ENCODE measurements around the gene RNF113B.

Gene RNF113B

DNA sequence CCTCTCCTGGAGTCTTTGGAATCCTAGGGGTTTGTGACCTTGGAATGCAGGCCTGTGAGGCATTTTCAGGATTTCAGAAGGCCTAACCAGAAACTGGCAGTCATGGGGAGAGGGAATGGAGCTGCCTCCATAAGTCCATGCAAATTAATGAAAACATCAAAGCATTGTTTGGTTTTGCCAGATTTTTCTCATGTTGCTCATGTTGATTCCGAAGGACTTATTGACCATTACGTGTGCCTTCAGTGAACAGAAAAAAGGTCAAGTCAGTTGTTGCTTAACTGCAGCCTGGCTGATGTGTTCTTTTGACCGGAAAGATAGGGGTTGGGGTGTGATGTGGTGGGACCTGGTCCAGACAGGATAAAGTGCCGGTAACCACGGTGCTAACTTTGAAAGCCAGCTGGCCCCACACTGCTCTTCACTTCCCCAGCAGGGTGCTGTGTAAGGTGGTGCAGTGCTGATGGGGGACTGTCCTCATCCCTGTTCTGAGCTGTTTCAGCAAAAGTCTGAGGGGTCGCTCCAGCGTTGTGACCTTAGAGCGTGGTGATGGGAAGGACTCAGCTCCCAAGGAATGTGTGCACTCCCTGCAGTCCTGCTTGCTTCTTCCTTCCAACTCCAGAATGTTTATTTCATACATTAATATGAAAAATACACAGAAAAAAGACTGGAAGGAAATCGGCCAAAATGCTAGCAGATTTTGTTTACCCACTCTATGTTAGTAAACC is 3.5 kb downstream of the RNF113B start:
- DNase-seq (ENCODE audit: low spot score) = no peak

DNA sequence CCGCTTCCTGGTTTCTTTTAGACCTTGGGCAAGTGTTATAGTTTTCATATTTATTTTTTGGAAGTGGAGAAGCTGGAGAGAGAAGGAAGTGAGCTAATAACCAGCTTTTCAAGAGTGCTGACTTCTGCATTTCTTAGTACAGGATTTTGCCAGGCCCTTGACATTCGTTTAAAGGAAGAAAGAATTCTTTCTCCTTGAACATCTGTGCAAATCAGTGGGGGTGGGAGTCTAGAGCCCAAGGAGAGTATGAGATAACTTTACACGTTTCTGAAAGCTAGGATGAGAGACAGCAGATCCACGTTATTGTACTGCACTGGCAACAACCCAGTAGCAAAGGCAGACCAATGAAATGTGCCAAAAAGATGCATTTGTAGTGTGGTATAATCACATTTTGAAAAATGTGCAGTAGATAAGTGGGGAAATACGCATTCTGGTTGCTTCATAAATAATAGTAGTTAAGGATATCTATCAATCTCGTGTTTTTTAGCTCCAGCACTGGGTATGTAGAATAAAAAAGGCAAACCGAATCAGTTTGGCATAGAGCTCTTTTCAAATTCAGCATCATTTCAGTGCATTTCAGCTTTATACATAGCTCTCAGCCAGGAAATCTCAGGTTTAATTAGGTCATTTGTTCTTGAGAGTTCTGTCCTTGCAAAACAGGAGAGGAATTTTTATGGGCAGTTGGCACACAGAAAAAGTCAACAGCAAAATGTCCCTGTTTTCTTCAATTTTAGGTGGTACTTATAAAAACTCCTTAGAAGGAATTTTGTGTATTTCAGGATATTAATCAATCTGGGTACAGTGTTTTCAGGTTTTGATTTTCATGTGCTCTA is 4.3 kb downstream of the RNF113B start:
- no peak for DNase-seq (ENCODE audit: low spot score)

DNA sequence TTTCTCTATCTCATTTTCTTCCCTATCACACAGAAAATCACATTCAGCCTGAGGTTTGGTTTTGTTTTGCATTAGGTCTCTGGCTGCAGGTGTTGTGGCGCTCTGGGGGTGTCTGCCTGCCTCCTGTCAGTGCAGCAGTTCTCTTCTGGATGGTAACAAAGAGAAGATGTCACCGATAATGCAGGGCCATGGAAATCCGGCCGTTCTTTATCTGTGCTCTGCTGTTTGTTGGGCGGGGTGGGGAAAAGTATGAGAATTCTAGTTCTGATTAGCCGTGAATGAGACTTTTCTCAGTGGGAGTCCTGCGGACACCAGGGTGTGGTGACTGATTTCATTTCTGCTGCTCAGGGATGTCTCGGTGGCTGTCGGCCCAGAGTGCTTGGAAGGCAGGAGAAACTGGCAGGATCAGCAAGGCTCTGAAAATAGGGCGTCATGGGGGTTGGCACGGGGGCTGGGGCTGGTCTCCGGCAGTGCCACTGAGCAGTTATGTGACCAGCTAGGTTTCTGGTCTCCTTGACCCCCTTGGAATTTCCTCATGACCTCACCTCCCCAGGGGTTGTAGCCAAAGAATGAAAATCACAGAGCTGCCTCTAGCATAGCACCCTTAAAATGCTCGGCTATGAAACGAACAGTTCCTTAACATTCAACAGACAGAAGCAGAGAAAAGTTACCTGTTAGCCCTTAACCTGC is 5.0 kb downstream of the RNF113B start:
- DNase-seq (ENCODE audit: low spot score) = no peak

DNA sequence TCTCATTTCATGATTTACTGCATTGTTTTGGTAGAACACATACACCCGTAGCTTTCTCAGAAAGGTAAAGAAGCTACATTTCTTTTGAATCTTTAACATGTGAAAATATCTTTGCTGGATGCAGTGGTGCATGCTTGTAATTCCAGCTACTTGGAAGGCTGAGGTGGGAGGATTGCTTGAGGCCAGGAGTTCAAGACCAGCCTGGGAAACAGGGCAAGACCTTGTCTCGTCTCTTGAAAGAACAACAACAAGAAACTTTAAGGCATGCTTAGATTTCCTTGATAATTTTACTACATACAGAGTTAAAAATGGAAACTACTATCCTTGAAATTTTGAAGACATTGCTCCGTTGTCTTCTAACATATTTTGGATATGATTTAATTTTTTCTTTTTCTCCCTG is 7.7 kb downstream of the RNF113B start:
- no peak for DNase-seq (ENCODE audit: low spot score)

DNA sequence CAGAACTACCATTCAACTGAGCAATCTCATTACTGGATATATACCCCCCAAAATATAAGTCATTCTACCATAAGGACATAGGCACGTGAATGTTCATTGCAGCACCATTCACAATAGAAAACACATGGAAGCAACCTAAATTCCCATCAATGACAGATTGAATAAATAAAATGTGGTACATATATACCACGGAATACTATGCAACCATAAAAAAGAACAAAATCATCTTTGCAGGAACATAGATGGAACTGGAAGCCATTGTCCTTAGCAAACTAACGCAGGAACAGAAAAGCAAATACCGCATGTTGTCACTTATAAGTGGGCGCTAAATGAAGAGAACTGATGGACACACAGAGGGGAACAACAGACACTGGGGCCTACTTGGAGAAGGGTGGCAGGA is 14.1 kb downstream of the RNF113B start:
- no peak for DNase-seq (ENCODE audit: low spot score)

DNA sequence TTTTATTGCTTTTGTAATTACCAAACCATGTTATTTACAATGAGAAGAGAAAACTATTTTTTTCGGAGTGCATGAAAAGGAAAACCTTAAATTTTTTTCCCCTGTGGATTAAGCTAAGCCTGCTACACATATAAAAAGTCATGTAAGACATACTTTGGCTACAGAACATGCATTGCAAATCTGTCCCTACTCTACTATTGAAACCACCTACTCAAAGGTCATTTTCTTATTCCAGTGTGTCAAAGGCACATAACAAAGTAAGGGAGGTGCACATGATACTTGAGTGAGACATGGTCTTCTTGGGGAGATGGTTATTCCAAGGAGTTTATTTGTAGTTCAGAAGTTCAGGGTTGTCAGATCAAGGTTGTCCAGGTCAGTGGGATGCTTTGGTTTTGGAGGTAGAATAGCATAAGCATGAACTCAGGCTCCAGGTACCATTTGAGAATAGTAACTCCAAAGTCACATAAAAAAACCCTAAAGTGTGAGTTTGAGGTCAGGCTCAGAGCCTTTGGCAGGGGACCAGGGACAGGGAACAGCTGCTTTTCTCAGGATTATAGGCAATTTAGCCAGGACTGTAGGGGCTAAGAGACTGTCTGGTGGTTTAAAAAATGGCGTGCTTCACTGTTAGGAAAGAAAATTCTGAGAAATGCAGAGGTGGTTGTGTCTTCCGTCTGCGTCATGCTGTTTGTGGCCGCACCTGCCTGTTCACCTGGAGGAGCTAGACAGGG is 18.7 kb downstream of the RNF113B start:
- no peak for DNase-seq (ENCODE audit: low spot score)

DNA sequence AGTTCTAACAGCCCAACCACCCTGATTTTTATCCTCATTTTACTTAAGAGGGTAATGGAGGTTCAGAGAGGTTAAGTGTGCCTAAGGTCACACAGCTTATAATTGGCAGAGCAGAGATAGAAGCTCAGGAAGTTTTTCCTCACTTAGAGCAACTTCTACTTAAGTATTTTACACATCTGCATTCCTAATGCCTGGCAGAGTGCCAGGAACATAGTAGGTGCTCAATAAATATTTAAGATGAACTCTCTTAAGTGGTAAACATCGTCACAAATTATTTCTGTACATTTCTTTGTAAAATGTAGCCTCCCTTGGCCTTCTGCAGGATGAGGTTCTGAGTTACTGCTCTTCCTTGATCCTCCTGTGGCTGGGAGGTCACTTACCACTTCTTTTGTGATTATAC is 19.5 kb downstream of the RNF113B start:
- DNase-seq (ENCODE audit: low spot score) = no peak

DNA sequence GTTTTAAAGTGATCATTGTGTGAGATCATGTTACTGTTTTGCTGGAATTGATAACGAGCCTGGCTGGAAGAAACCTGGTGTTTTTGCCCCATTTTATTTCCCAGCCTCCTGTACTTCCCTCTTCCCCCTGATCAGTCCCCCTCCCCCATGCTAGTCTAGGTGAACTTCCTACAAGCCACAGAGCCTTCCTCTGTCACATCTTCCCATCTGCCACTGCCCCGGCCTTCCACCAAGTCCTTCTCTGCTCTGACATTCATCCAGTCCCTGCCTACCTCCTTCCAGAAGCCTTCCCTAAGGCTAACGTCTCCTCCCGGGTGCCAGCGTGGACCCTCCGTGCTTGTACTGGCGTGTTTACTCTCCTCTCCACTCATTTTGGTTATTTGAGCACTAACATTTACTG is 19.9 kb downstream of the RNF113B start:
- no peak for DNase-seq (ENCODE audit: low spot score)

DNA sequence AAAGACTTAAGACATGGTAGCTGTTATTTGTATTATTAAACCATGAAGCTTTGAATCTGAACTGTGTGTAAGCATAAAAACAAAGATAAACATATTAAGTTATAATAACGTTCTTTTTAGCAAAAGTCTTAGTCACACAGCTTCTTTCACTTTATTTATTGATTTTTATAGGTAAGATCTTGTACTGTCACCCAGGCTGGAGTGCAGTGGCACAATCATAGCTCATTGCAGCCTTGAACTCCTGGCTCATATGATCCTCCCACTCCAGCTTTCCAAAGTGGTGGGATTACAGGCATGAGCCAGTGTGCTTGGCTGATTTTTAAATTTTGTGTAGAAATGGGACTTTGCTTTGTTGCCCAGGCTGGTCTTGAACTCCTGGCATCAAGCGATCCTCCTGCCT is 20.8 kb downstream of the RNF113B start:
- DNase-seq (ENCODE audit: low spot score) = no peak

DNA sequence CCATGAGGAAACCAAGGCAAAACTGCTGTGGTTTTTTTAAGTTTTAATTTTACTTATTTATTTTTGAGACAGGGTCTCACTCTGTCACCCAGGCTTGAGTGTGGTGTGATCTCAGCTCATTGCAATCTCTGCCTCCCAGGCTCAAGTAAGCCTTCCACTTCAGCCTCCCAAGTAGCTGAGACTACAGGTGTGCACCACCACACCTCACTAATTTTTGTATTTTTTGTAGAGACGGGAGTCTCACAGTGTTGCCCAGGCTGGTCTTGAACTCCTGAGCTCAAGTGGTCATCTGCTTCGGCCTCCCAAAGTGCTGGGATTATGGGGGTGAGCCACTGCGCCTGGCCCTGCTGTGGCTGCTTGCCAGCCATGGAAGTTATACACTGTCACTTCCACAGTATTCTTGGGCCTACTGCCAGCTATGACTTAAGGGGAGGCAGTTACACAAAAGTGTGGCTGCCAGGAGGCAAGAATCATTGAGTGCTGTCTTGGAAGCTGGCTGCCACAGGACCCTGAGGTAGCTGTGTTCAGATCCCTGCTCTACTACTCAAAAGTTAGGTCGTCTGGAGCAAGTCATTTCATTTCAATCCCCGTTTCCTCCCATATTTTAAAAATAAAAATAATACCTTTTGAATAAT is 21.5 kb downstream of the RNF113B start:
- DNase-seq (ENCODE audit: low spot score) = no peak

DNA sequence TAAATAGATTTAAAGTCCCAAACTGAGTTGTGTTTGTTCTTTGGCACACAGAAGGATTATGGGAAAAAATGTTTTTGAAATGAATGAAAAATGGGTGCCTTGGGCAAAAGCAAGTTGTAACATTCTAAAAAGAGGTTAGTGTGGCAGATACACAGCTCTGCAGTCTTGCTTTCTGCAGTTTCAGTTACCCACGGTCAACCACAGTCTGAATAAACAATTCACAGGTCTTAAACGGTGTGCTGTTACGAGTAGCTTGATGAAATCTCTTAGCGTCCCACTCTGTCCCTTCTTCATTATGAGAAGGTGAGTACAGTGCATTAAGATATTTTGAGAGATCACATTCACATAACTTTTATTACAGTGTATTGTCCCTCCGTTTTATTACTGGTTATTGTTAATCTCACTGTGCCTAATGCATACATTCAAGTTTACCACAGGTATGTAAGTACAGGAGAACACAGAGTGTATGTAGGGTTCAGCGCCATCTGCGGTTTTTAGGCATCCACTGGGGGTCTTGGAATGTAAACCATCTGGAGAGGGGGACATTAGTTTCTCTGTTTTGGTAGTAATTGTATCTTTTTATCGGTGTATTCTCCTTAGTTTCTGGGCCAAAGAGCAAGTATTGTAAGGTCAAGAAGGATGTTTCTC is 26.1 kb downstream of the RNF113B start:
- no peak for DNase-seq (ENCODE audit: low spot score)

DNA sequence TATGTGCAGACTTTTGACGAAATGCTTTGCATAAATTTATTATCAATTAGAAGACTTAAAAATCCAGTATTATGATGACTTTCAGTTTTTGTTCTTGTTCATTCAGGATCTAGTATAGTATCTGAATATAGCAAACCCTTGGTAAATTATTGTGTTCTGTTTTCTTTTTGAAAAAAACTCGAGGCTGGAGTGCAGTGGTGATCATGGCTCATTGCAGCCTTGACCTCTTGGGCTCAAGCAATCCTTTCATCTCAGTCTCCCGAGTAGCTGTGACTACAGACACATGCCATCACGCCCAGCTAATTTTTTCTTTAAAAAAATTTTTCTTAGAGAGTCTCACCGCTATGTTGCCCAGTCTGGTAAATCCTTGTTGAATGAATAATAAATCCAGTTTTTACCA is 29.5 kb downstream of the RNF113B start:
- no peak for DNase-seq (ENCODE audit: low spot score)

DNA sequence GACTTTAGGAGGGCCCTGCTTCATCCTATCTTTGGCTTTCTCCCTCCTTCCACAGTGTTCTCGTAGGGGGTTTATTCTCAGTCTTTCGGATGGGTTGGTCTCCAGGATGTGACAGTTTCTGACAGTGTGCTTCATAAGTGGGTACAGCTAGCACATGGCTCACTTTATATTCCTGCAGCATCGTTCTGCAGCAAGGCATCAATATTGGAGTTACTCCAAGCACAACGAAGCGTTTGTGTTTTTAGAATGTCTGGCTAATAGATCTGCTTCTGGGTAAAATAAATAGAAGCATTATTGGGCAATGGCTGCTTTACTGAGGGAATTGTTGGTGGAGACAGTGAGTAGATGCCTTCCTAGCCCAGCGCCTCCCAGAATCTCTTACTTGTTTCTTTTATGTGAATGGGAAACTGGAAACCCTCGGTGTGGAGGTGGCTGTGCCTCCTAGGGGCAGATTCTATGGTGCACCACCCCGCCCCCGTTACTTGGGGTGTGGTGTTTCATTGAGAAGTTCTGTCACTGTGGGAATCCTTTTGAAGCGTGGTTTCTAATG is 32.2 kb downstream of the RNF113B start:
- peak; percentile 70 for DNase-seq (ENCODE audit: low spot score)

DNA sequence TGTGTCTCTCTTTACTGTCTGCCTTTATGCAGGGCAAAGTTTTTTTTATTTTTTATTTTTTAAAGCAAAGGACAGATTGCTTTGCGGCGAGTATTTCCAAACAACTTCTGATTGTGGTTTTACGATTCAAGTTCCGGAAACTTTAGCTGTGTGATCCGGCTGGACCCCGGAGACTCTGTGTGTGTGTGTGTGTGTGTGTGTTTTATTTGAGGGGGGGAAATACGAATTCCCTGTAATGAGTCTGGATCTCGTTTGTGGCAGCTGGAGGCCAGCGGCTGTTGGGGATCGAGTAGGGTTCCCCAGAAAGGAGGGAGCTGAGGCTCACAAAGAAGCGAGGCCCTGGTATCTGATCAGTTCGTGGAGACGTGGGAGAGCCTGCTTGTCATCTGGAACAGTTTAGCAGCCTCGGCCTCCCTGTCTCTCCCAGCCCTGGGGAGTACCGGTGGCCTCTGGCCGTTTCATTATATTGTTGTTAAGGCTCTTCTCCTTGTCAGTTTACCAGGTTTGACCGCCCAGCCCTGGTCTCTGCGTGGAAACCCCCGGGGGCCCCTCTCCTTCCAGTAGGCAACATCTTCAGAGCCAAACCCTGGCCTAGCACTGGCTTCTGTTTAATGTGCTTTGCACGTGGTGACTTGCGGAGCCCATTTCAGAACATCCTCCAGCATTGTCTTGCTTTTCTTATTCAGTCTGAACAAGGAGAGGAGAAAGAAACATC is 32.9 kb downstream of the RNF113B start:
- no peak for DNase-seq (ENCODE audit: low spot score)

DNA sequence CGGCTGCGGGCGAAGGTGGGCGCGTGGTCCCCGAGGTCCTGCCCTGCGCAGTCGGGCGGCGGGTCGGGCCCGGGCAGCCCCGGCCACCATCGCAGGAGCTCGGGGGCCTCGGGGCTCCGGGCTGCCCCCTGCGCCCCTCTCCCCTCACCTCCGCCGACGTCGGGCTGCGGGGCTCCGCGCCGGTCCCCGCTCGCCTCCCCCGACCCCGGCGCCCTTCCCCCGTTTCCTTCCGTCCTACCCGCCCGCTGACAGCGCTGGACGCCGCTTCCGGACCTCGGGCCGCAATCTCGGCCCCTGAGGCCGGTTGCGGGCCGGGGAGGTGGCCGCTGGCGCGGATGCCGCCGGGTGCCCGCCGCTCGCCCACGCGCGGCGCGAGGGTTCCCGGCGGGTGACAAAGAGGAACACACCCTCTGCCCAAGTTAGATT is 33.5 kb downstream of the RNF113B start:
- no peak for DNase-seq (ENCODE audit: low spot score)

DNA sequence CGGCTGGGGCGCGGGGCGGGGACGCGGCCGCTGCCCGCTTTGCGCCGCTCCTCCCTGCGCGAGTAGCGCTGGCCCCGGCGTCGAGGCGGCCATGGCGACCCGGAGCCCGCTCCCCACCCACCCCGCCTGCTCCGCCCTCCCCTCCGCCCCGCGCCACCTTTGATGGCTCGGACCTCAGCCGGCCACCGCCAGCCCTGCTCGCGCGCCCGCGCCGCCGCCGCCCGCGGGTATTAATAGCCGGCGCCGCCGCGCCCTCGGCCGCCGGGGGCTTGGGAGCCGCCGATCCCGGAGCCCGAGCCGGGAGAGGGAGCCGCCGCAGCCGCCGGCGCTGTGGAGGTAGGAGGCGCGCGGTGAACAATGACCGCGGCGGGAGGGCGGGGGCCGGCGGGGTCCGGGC is 33.9 kb downstream of the RNF113B start:
- DNase-seq (ENCODE audit: low spot score) = no peak

DNA sequence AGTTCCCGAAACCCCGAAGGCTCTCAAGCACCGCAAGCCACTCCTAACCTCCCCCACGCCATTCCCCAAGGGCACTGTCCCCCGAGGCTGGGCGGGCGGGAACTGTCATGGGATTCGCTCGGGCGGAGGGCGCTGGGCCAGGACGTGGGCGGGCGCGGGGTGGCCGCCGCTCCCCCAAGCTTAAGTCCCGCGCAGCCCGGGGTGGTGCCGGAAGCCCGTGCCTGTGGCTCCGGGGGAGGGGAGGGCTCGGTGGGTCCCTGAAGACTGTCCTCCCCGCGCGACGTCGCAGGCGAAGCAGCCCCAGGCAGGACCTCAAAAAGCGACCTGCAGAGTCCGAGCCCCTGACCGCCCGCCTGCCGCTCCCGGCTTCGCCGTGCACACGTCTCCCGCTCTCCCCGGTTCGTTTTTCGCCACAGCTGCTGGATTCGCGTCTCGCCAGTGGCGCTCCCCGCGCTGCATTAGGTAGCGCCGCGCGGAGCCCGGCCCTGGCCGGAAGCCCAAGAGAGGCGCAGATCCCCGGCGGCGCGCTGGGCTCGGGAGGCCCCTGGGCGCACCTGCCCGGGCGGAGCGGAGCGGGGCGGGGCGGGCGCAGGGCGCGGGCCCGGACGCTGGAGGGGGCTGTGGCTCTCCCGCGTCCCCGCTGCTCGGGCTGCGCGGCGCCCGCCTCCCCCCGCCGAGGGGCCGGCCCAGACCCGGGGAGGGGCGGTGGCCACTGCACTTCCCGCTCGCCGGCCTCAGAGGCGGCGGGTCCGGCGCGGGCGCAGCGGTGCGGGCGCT is 34.5 kb downstream of the RNF113B start, which contains the start of gene FARP1:
Gene FARP1, plus strand, starts transcription at position 715 of the 777 bp plus-strand sequence. CDS start 70,149 bp downstream, outside the sequence.
- DNase-seq (ENCODE audit: low spot score) = peak; percentile 89

DNA sequence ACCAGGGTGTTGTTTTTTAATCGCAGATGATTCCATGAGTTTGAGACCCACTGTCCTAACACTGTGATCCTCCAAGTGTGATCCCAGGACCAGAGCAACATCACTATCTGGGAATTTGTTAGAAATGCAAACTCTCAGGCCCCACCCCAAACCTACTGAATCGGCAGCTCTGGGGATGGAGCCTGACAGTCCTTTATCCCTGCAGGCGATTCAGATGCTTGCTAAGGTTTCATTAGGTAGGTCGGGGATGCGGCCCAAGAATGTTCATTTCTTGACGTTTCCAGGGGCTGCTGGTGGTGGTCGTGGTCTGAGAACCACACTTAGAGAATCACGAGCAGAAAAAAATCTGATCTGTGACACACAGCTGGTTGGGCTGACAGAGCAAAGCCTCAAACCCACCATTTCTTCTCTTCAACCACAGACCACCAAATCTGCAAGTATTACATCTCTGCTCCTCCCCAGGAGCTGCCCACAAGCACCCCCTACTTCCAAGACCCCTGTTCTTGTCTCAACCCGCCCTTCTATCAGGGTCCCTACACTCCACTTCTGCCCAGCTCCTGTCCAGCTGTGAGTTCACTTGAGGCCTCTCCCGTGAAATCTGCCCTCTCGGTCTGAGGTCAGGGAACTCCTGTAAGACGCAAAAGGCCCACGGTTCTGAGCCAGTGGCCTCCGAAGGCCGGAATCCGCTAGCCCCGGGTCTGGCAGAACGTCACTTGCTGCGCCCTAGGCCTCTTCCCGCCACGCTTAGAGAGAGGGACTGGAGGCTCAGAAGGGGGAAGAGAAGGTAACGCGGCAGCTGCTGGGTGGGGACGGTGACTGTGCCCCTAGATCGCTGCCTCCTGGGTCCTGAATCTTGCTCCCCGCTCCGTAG is 35.3 kb downstream of the RNF113B start:
- DNase-seq (ENCODE audit: low spot score) = peak; percentile 73
